Astrocyte of the spinal cord (primary cell): ENCODE measurements around the gene ATF7IP2.

Experiments
- DNase-seq: peaks from one replicate; pipeline ENCODE4 v3.0.0; 2011; ENCODE audit warnings: low read depth, low spot score
- H3K4me3 ChIP-seq: 2 replicates; pipeline ENCODE4 v1.5.1; 2011; ENCODE audit warnings: low read depth, mild to moderate bottlenecking, low read length, moderate library complexity
- CTCF ChIP-seq: IDR thresholded peaks from 2 replicates; pipeline ENCODE4 v1.5.1; 2012; ENCODE audit warnings: low read depth, mild to moderate bottlenecking, low read length, inconsistent platforms
- in situ Hi-C: cut with HindIII; loops from 2 replicates; pipeline ENCODE4 v1.10.0; 2017; ENCODE audit warnings: low sequenced_read_pairs

The ATF7IP2 gene

GRCh38 chr16:10383626-10384025 lies 2.2 kb upstream of the ATF7IP2 start:
- in situ Hi-C loops = no loop called here
- no peak for DNase-seq

GRCh38 chr16:10386517-10387100 lies 748 bp downstream of the ATF7IP2 start:
- DNase-seq = peak; percentile 35
- TF ChIP-seq CTCF = no peak
- in situ Hi-C loops = no loop called here
- peak overlapping the region; percentile 83 for H3K4me3 ChIP-seq

More at GRCh38 chr16:10383626-10384025, 2.2 kb upstream of the ATF7IP2 start:
- H3K4me3 ChIP-seq = no peak overlapping the region
- TF ChIP-seq CTCF = no peak

GRCh38 chr16:10387188-10387617 lies 1.3 kb downstream of the ATF7IP2 start:
- in situ Hi-C loops = no loop called here
- H3K4me3 ChIP-seq = peak overlapping the region; percentile 83
- no peak for TF ChIP-seq CTCF
- DNase-seq = peak; percentile 4

- no peak for DNase-seq
- no peak overlapping the region for H3K4me3 ChIP-seq
- no peak for TF ChIP-seq CTCF
- in situ Hi-C loops = no loop called here
Measured at GRCh38 chr16:10388988-10389387, 3.1 kb downstream of the ATF7IP2 start.

- no peak for DNase-seq
- TF ChIP-seq CTCF = no peak
- no peak overlapping the region for H3K4me3 ChIP-seq
- in situ Hi-C loops = no loop called here
Measured at GRCh38 chr16:10390330-10390729, 4.5 kb downstream of the ATF7IP2 start.

GRCh38 chr16:10390867-10391266 lies 5.0 kb downstream of the ATF7IP2 start:
- no peak for TF ChIP-seq CTCF
- H3K4me3 ChIP-seq = no peak overlapping the region
- in situ Hi-C loops = no loop called here
- DNase-seq = no peak

GRCh38 chr16:10391339-10391738 lies 5.5 kb downstream of the ATF7IP2 start:
- in situ Hi-C loops = no loop called here
- no peak for TF ChIP-seq CTCF
- H3K4me3 ChIP-seq = no peak overlapping the region
- DNase-seq = no peak
